A673 (cell line): ENCODE results near the gene HSF2BP.
"Not testable (repeated sequence)": the region's sequence is repeated elsewhere in the genome, so short reads cannot be mapped to it uniquely, and the experiment has no call there.

ENCODE experiments used
- EZH2 ChIP-seq: fragments of 200-600 bp; sonication (generic); IDR thresholded peaks from 2 replicates; pipeline ENCODE4 v1.6.1; 2017; ENCODE audit warnings: borderline replicate concordance, low read depth, mild to moderate bottlenecking, mixed read lengths, antibody characterized with exemption, low read length; ENCODE audit not compliant: poor library complexity, severe bottlenecking
- TF ChIP-seq, protein P1 (sequence below): fragments of 300-800, 200-600 bp; sonication (generic); conservative IDR thresholded peaks from 2 replicates; pipeline ENCODE4 v1.5.1; 2017; ENCODE audit warnings: low read depth, mild to moderate bottlenecking, antibody characterized with exemption, low read length, moderate library complexity, mixed read lengths

DNA sequence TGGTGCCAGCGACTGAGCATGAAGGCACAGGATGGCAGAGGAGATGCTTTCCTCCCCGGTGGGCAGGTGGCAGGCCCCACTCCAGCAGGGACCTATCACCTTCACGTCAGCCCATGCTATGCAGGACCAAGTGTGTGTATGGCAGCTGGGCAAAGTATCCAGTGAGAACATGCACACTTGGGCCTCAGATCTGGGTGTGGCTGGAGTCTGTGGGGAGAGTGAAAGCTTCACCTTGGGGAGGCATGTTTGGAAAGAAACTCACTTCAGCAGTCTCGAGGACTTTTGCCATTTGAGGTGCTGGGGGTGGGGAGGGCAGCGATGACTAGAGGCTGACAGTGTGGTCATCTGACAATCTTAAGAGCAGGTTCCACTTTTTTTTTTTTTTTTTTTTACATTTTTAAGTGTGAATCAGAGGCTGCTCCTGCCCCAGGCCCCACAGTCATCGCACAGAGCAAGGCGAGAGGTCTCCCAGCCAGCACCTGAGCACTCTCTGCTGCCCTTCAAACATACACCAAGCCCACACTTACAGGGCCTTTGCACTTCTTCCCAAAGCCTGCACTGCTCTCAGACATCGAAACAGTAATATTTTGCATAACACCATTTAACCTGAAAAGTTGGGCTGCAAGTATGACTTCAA is 136.7 kb downstream of the HSF2BP start:
- TF ChIP-seq, protein P1, sequence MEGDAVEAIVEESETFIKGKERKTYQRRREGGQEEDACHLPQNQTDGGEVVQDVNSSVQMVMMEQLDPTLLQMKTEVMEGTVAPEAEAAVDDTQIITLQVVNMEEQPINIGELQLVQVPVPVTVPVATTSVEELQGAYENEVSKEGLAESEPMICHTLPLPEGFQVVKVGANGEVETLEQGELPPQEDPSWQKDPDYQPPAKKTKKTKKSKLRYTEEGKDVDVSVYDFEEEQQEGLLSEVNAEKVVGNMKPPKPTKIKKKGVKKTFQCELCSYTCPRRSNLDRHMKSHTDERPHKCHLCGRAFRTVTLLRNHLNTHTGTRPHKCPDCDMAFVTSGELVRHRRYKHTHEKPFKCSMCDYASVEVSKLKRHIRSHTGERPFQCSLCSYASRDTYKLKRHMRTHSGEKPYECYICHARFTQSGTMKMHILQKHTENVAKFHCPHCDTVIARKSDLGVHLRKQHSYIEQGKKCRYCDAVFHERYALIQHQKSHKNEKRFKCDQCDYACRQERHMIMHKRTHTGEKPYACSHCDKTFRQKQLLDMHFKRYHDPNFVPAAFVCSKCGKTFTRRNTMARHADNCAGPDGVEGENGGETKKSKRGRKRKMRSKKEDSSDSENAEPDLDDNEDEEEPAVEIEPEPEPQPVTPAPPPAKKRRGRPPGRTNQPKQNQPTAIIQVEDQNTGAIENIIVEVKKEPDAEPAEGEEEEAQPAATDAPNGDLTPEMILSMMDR = not testable (repeated sequence)
- not testable (repeated sequence) for TF ChIP-seq EZH2
